ENCODE measurements around the gene ARHGDIA. TPM values are rescaled to one million over a fixed set of nuclear protein-coding genes. Genes with fewer than 3 reads are reported as not detected.
A peak's percentile ranks its signal among the peaks of the same experiment; 100 is the strongest.
"Not testable (repeated sequence)": the region's sequence is repeated elsewhere in the genome, so short reads cannot be mapped to it uniquely, and the experiment has no call there.

Gene ARHGDIA
- total RNA-seq, 1 experiment from 2014 or later = 247 TPM

GRCh38 chr17:81840826-81841778 is 30.0 kb downstream of the ARHGDIA start:
- peak; percentile 22 for ATAC-seq
- ChIA-PET CTCF (interaction anchor here (0.8 to 1.8 kb wide), 3 partner anchors 13 to 19 kb away, joined by 3 to 6 read pairs (median 3); no protein-coding TSS in a partner anchor), POLR2A (interaction anchor here (0.7 kb wide), 1 partner anchor 16 kb away, joined by 3 read pairs; no protein-coding TSS in a partner anchor)
- H3K27ac Mint-ChIP-seq = no peak overlapping the region
- H3K9me3 Mint-ChIP-seq = no peaks in the 10 kb centered on the region
- peaks cover 20% of the 10 kb centered on the region for H3K36me3 Mint-ChIP-seq
- H3K4me1 Mint-ChIP-seq = no peaks in the 10 kb centered on the region
- H3K4me3 Mint-ChIP-seq = no peak overlapping the region
- TF ChIP-seq FOXP1 (CRISPR knock-in tag; IDR thresholded peaks at IDR 0.05; ENCODE audit: borderline replicate concordance) (0 out of 2 replicates have a peak, but pooled peaks have one; percentile 28), AR (CRISPR knock-in tag; IDR thresholded peaks at IDR 0.05) (no peak), ZBTB43 (CRISPR knock-in tag; IDR thresholded peaks at IDR 0.05) (no peak), ZNF512 (CRISPR knock-in tag; IDR thresholded peaks at IDR 0.05; ENCODE audit: borderline replicate concordance) (no peak)
- TF ChIP-seq, protein P1, sequence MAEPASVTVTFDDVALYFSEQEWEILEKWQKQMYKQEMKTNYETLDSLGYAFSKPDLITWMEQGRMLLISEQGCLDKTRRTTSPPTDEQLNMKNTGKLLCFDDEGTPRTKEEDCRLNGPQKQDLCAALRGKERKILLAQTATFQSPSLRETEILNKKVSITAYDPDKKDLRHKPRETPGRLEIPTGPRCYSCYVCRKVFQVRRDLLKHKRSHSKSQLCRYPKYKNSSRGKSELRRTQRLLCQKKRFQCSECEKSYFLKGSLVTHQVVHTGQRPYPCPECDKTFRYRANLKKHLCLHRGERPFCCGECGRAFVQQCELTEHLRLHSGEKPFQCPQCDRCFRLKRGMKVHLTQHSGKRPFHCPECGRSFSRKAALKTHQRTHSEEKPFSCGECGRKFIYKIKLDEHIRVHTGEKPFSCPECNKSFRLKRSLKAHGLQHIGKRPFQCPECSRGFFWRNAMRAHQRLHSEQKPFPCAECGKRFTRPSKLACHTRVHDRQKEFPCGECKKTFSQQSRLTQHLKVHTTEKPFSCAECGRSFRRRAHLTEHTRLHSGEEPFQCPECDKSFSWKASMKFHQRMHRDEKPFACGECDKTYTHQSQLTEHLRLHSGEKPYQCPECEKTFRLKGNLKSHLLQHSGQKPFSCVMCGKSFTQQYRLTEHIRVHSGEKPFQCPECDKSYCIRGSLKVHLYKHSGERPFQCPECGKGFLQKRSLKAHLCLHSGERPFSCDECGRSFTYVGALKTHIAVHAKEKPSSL (CRISPR knock-in tag; conservative IDR thresholded peaks at IDR 0.05) = no peak
- TF ChIP-seq, protein P2, sequence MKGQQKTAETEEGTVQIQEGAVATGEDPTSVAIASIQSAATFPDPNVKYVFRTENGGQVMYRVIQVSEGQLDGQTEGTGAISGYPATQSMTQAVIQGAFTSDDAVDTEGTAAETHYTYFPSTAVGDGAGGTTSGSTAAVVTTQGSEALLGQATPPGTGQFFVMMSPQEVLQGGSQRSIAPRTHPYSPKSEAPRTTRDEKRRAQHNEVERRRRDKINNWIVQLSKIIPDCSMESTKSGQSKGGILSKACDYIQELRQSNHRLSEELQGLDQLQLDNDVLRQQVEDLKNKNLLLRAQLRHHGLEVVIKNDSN (CRISPR knock-in tag; IDR thresholded peaks at IDR 0.05) = 0 out of 2 replicates have a peak, but pooled peaks have one; percentile 16
- H3K27me3 Mint-ChIP-seq (ENCODE audit: low read depth) = no peaks in the 10 kb centered on the region
- DNase-seq (ENCODE audit: low spot score) = no peak

DNA sequence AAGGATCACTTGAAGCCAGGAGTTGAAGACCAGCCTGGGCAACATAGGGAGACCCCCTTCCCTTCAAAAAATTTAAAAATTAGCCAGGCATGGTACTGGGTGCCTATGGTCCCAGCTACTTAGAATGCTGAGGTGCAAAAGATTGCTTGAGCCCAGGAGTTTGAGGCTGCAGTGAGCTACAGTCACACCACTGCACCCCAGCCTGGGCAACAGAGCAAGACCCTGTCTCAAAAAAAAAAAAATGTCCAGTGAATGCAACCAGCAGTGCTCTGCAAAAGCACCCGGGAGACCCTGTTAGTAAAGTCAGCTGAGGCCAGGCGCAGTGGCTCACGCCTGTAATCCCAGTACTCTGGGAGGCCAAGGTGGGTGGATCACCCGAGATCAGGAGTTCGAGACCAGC is 31.1 kb downstream of the ARHGDIA start:
- CTCF ChIA-PET = interaction anchor here (1.3 to 1.8 kb wide), 3 partner anchors 12 to 156 kb away, joined by 3 to 6 read pairs (median 3); no protein-coding TSS in a partner anchor
- DNase-seq (ENCODE audit: low spot score); H3K27me3 Mint-ChIP-seq (ENCODE audit: low read depth); H3K4me1 Mint-ChIP-seq; POLR2A ChIA-PET; H3K4me3 Mint-ChIP-seq; ATAC-seq; H3K27ac Mint-ChIP-seq; H3K9me3 Mint-ChIP-seq: not testable (repeated sequence)
- H3K36me3 Mint-ChIP-seq = peaks cover 12% of the 10 kb centered on the region

DNA sequence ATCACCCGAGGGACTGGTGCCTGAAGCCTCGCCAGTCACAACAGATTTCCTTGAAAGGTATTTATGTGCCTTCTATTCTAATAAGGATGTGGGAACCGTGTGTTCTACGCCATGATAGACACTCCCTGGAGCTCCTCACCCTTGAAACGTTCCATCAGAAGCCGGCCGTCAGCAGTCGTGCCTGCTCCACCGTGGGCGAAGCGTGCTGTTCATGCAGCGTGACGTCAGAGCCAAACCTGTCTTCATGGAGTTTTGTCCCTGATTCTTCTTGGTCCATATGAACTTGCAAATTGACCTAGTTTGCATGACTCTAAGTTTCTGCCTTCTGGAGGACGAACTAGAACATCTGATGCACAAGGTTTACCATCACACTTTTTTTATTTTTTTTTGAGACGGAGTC is 31.8 kb downstream of the ARHGDIA start:
- Mint-ChIP-seq H3K9me3 (no peaks in the 10 kb centered on the region), H3K27ac (no peak overlapping the region), H3K36me3 (peaks cover 5% of the 10 kb centered on the region), H3K27me3 (ENCODE audit: low read depth) (no peaks in the 10 kb centered on the region), H3K4me1 (no peaks in the 10 kb centered on the region), H3K4me3 (no peak overlapping the region)
- ATAC-seq (no peak), DNase-seq (ENCODE audit: low spot score) (no peak)
- ChIA-PET CTCF (interaction anchor here (1.3 kb wide), 2 partner anchors 17 to 157 kb away, joined by 3 read pairs; no protein-coding TSS in a partner anchor), POLR2A (interaction anchor here (0.6 kb wide), 1 partner anchor 8 kb away, joined by 3 read pairs; no protein-coding TSS in a partner anchor)
- no peak for TF ChIP-seq ZNF317 (CRISPR knock-in tag; IDR thresholded peaks at IDR 0.05; ENCODE audit: borderline replicate concordance, low read depth)
- no peak for TF ChIP-seq MAX (CRISPR knock-in tag; IDR thresholded peaks at IDR 0.05)
- TF ChIP-seq, protein P3, sequence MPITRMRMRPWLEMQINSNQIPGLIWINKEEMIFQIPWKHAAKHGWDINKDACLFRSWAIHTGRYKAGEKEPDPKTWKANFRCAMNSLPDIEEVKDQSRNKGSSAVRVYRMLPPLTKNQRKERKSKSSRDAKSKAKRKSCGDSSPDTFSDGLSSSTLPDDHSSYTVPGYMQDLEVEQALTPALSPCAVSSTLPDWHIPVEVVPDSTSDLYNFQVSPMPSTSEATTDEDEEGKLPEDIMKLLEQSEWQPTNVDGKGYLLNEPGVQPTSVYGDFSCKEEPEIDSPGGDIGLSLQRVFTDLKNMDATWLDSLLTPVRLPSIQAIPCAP (CRISPR knock-in tag; IDR thresholded peaks at IDR 0.05) = no peak
- TF ChIP-seq ZMAT4 (CRISPR knock-in tag; IDR thresholded peaks at IDR 0.05) = no peak
- TF ChIP-seq KAT7 (CRISPR knock-in tag; IDR thresholded peaks at IDR 0.05; ENCODE audit: borderline replicate concordance) = no peak
- TF ChIP-seq RELA (CRISPR knock-in tag; IDR thresholded peaks at IDR 0.05; ENCODE audit: borderline replicate concordance) = no peak
- TF ChIP-seq, protein P4, sequence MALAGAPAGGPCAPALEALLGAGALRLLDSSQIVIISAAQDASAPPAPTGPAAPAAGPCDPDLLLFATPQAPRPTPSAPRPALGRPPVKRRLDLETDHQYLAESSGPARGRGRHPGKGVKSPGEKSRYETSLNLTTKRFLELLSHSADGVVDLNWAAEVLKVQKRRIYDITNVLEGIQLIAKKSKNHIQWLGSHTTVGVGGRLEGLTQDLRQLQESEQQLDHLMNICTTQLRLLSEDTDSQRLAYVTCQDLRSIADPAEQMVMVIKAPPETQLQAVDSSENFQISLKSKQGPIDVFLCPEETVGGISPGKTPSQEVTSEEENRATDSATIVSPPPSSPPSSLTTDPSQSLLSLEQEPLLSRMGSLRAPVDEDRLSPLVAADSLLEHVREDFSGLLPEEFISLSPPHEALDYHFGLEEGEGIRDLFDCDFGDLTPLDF (CRISPR knock-in tag; IDR thresholded peaks at IDR 0.05) = no peak
- TF ChIP-seq NFYB (CRISPR knock-in tag; conservative IDR thresholded peaks at IDR 0.05; ENCODE audit: low read depth) = no peak
